ENCODE measurements around the gene CHST7. TPM values are rescaled to one million over a fixed set of nuclear protein-coding genes. Genes with fewer than 3 reads are reported as not detected.

Gene CHST7
- total RNA-seq, 4 donors from 2014 or later = 4.9 to 10.3 (median 7.6) TPM

DNA sequence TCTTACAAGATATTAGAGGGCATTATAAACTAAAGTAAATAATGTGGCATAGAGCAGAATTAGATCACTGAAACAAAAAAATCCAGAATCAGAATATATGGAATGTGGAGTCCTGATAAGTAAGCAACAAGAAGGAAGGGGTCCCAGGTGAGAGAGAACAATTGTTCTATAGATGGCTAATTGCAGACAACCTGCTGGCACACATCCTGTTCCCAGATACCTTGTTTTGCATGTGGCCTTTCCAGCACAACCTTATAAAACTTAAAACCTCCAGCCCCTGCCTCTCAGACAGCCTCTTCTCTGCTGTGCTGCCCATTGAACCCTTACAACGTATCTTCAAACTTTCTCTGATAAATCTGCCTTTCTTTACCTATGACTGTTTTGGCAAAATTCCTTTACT, 23.7 kb upstream of the CHST7 start:
- no peaks in the 10 kb centered on the region for H3K27me3 ChIP-seq
- H3K4me3 ChIP-seq = no peak overlapping the region
- in situ Hi-C loops (cut with MboI; ENCODE audit: low pct_ligation_motif_present in 1 of 4, low pct_unique_long_range_greater_than_20kb in 1 of 4, low sequenced_read_pairs in 3 of 4) (loop anchor here in 1 of 4 donors (25.0 kb wide), 1 partner anchor 237 kb away; no protein-coding TSS in a partner anchor), intact Hi-C loops (cut with DNase I; ENCODE audit: low total_unique reads) (no loop called here)
- H3K4me1 ChIP-seq = peaks cover 0 to 12% (median 5%) of the 10 kb centered on the region in 4 donors
- H3K27ac ChIP-seq = no peak overlapping the region
- 79% methylated on average over 1 of the region's 1 CpG; no CpG with 5 or more reads in 1 of the 2 donors for WGBS, 2 donors (ENCODE audit: low coverage in 1 of 2)
- TF ChIP-seq EP300 (IDR thresholded peaks at IDR 0.05; ENCODE audit: low read depth) (no peak), POLR2AphosphoS5 (IDR thresholded peaks at IDR 0.05) (no peak), POLR2A (IDR thresholded peaks at IDR 0.05) (no peak)
- TF ChIP-seq, protein P1, sequence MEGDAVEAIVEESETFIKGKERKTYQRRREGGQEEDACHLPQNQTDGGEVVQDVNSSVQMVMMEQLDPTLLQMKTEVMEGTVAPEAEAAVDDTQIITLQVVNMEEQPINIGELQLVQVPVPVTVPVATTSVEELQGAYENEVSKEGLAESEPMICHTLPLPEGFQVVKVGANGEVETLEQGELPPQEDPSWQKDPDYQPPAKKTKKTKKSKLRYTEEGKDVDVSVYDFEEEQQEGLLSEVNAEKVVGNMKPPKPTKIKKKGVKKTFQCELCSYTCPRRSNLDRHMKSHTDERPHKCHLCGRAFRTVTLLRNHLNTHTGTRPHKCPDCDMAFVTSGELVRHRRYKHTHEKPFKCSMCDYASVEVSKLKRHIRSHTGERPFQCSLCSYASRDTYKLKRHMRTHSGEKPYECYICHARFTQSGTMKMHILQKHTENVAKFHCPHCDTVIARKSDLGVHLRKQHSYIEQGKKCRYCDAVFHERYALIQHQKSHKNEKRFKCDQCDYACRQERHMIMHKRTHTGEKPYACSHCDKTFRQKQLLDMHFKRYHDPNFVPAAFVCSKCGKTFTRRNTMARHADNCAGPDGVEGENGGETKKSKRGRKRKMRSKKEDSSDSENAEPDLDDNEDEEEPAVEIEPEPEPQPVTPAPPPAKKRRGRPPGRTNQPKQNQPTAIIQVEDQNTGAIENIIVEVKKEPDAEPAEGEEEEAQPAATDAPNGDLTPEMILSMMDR (IDR thresholded peaks at IDR 0.05) = no peak
- no peaks in the 10 kb centered on the region for H3K9me3 ChIP-seq
- H3K36me3 ChIP-seq = no peaks in the 10 kb centered on the region
- no peak for DNase-seq

DNA sequence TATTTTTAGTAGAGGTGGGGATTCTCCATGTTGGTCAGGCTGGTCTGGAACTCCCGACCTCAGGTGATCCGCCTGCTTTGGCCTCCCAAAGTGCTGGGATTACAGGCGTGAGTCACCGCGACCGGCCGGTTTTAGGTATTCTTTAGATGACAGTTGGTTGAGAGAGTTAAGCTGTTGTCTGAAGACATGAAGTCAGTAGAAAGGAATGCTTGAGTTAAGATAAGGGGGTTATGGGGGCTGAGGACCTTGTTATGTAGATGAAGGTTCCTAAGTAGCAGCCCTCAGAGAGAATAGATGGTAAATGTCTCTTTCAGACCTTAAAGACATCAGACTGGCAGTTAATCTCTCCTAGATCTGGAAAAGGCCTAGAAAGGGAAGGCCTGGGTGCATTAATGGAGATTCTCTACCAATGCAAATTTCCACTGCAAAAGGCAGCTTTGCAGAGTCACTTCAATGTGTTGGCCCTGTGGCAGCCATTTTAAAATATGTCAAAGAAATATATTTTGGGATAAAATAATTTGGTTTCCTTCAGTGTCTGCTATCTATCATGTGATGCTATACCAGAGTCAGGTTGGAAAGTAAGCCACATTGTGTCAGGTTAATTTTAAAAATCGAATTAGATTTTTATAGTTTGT, 22.0 kb upstream of the CHST7 start:
- Histone ChIP-seq H3K4me1 (peaks cover 0 to 5% (median 2%) of the 10 kb centered on the region in 4 donors), H3K9me3 (no peaks in the 10 kb centered on the region), H3K4me3 (no peak overlapping the region), H3K27me3 (no peaks in the 10 kb centered on the region), H3K36me3 (no peaks in the 10 kb centered on the region), H3K27ac (no peak overlapping the region)
- WGBS, 2 donors (ENCODE audit: low coverage in 1 of 2) = 86 to 97% methylated on average over 6 to 8 of the region's 8 CpGs
- intact Hi-C loops (cut with DNase I; ENCODE audit: low total_unique reads) = no loop called here
- DNase-seq = no peak
- in situ Hi-C loops (cut with MboI; ENCODE audit: low pct_ligation_motif_present in 1 of 4, low pct_unique_long_range_greater_than_20kb in 1 of 4, low sequenced_read_pairs in 3 of 4) = loop anchor here in 1 of 4 donors (25.0 kb wide), 1 partner anchor 236 kb away; no protein-coding TSS in a partner anchor
- TF ChIP-seq EP300 (IDR thresholded peaks at IDR 0.05; ENCODE audit: low read depth) (no peak), POLR2AphosphoS5 (IDR thresholded peaks at IDR 0.05) (no peak), POLR2A (IDR thresholded peaks at IDR 0.05) (no peak)
- TF ChIP-seq, protein P1 (IDR thresholded peaks at IDR 0.05) = no peak

DNA sequence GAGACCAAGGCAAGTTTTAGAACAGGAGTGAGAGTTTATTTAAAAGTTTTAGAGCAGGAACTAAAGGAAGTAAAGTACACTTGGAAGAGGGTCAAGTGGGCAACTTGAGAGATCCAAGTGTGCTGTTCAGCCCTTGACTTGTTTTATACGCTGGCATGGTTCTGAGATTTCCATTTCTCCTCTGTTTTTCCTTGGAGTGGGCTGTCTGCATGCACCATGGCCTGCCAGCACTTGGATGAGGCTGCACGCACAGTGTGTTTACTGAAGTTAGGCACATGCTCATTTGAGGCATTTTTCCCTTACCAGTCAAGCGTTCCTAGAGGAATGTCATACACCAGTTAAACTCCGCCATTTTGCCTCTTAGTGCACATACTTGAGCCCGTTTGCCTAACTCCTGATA, 19.6 kb upstream of the CHST7 start:
- Histone ChIP-seq H3K36me3 (no peaks in the 10 kb centered on the region), H3K4me1 (no peaks in the 10 kb centered on the region), H3K9me3 (no peaks in the 10 kb centered on the region), H3K27me3 (no peaks in the 10 kb centered on the region), H3K27ac (no peak overlapping the region), H3K4me3 (no peak overlapping the region)
- DNase-seq = no peak
- intact Hi-C loops (cut with DNase I; ENCODE audit: low total_unique reads) = no loop called here
- 84 to 86% methylated on average over 1 to 5 of the region's 5 CpGs for WGBS, 2 donors (ENCODE audit: low coverage in 1 of 2)
- TF ChIP-seq POLR2AphosphoS5 (IDR thresholded peaks at IDR 0.05) (no peak), EP300 (IDR thresholded peaks at IDR 0.05; ENCODE audit: low read depth) (no peak), POLR2A (IDR thresholded peaks at IDR 0.05) (no peak)
- TF ChIP-seq, protein P1 (IDR thresholded peaks at IDR 0.05) = no peak
- in situ Hi-C loops (cut with MboI; ENCODE audit: low pct_ligation_motif_present in 1 of 4, low pct_unique_long_range_greater_than_20kb in 1 of 4, low sequenced_read_pairs in 3 of 4) = loop anchor here in 1 of 4 donors (25.0 kb wide), 1 partner anchor 233 kb away; no protein-coding TSS in a partner anchor

DNA sequence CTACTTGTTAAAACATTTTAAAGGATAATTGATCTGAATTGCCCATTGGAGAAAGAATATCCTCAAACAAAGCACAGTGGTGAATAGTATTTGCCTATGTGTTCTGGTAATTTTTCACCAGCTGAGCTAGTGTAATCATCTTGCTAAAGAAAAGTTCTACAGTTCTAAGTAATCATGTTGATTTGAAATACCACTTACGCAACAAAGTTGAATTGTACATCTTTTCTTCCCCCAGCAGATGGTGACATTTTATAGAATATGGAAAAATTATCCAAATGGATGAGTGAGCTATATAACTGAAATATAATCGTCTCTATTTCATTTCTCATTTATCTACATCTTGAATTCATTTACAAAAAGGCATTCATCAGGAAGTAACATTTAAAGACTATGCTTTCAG, 18.6 kb upstream of the CHST7 start:
- in situ Hi-C loops (cut with MboI; ENCODE audit: low pct_ligation_motif_present in 1 of 4, low pct_unique_long_range_greater_than_20kb in 1 of 4, low sequenced_read_pairs in 3 of 4) = loop anchor here in 1 of 4 donors (25.0 kb wide), 1 partner anchor 232 kb away; no protein-coding TSS in a partner anchor
- intact Hi-C loops (cut with DNase I; ENCODE audit: low total_unique reads) = no loop called here
- no peaks in the 10 kb centered on the region for H3K27me3 ChIP-seq
- no peak for DNase-seq
- no peak overlapping the region for H3K27ac ChIP-seq
- H3K9me3 ChIP-seq = no peaks in the 10 kb centered on the region
- H3K4me1 ChIP-seq = no peaks in the 10 kb centered on the region
- H3K4me3 ChIP-seq = no peak overlapping the region
- 37% methylated on average over 2 of the region's 2 CpGs; no CpG with 5 or more reads in 1 of the 2 donors for WGBS, 2 donors (ENCODE audit: low coverage in 1 of 2)
- H3K36me3 ChIP-seq = no peaks in the 10 kb centered on the region
- TF ChIP-seq POLR2AphosphoS5 (IDR thresholded peaks at IDR 0.05) (no peak), POLR2A (IDR thresholded peaks at IDR 0.05) (no peak), EP300 (IDR thresholded peaks at IDR 0.05; ENCODE audit: low read depth) (no peak)
- TF ChIP-seq, protein P1 (IDR thresholded peaks at IDR 0.05) = peak in 3 of 5 experiments; percentile 17 to 27 (median 20)
